ENCODE measurements around the gene SLC13A1. TPM values are rescaled to one million over a fixed set of nuclear protein-coding genes. Genes with fewer than 3 reads are reported as not detected.

SLC13A1 gene
- total RNA-seq, 1 experiment from 2014 or later: not detected

GRCh38 chr7:123126171-123126570 lies 73.6 kb downstream of the SLC13A1 start:
- H3K4me1 ChIP-seq (ENCODE audit: insufficient read depth, low read length, poor library complexity, severe bottlenecking): peaks cover 7% of the 10 kb centered on the region
- BruUV-seq (replicated peaks): no TSS peak
- DNase-seq (ENCODE audit: low spot score): no peak
- CTCF ChIA-PET: no interaction called here
- no peak overlapping the region for H3K27ac ChIP-seq (ENCODE audit: low read depth, low read length, poor library complexity, severe bottlenecking)
- intact Hi-C loops (cut with micrococcal nuclease; ENCODE audit: unreplicated experiment): no loop called here
- H3K4me3 ChIP-seq (ENCODE audit: low read depth, low read length, poor library complexity, severe bottlenecking): no peak overlapping the region
- POLR2A ChIA-PET (ENCODE audit: low non-redundant PET): no interaction called here
- H3K36me3 ChIP-seq (ENCODE audit: insufficient read depth, low read length, poor library complexity, severe bottlenecking): no peaks in the 10 kb centered on the region
- H3K9me3 ChIP-seq (ENCODE audit: low read depth, low read length, poor library complexity, severe bottlenecking): no peaks in the 10 kb centered on the region
- no peaks in the 10 kb centered on the region for H3K27me3 ChIP-seq (replicated peaks; ENCODE audit: insufficient read depth, low read depth, low read length, poor library complexity)
- no peak for TF ChIP-seq EZH2 (IDR thresholded peaks at IDR 0.05; ENCODE audit: borderline replicate concordance, low read depth, low read length, poor library complexity, severe bottlenecking)
- TF ChIP-seq CTCF (conservative IDR thresholded peaks at IDR 0.05; ENCODE audit: low read depth, low read length): no peak

- H3K9me3 ChIP-seq (ENCODE audit: low read depth, low read length, poor library complexity, severe bottlenecking): no peaks in the 10 kb centered on the region
- TF ChIP-seq EZH2 (IDR thresholded peaks at IDR 0.05; ENCODE audit: borderline replicate concordance, low read depth, low read length, poor library complexity, severe bottlenecking) (no peak), CTCF (conservative IDR thresholded peaks at IDR 0.05; ENCODE audit: low read depth, low read length) (no peak)
- no peak for DNase-seq (ENCODE audit: low spot score)
- peaks cover 16% of the 10 kb centered on the region for H3K4me1 ChIP-seq (ENCODE audit: insufficient read depth, low read length, poor library complexity, severe bottlenecking)
- no peak overlapping the region for H3K27ac ChIP-seq (ENCODE audit: low read depth, low read length, poor library complexity, severe bottlenecking)
- POLR2A ChIA-PET (ENCODE audit: low non-redundant PET): no interaction called here
- no peaks in the 10 kb centered on the region for H3K27me3 ChIP-seq (replicated peaks; ENCODE audit: insufficient read depth, low read depth, low read length, poor library complexity)
- no peak overlapping the region for H3K4me3 ChIP-seq (ENCODE audit: low read depth, low read length, poor library complexity, severe bottlenecking)
- CTCF ChIA-PET: no interaction called here
- no peaks in the 10 kb centered on the region for H3K36me3 ChIP-seq (ENCODE audit: insufficient read depth, low read length, poor library complexity, severe bottlenecking)
- BruUV-seq (replicated peaks): no TSS peak
- intact Hi-C loops (cut with micrococcal nuclease; ENCODE audit: unreplicated experiment): no loop called here
Measured at GRCh38 chr7:123125231-123125630, 74.5 kb downstream of the SLC13A1 start.

GRCh38 chr7:123122916-123123315 lies 76.9 kb downstream of the SLC13A1 start:
- DNase-seq (ENCODE audit: low spot score): no peak
- no peaks in the 10 kb centered on the region for H3K9me3 ChIP-seq (ENCODE audit: low read depth, low read length, poor library complexity, severe bottlenecking)
- H3K36me3 ChIP-seq (ENCODE audit: insufficient read depth, low read length, poor library complexity, severe bottlenecking): no peaks in the 10 kb centered on the region
- ChIA-PET CTCF (no interaction called here), POLR2A (ENCODE audit: low non-redundant PET) (no interaction called here)
- H3K27ac ChIP-seq (ENCODE audit: low read depth, low read length, poor library complexity, severe bottlenecking): no peak overlapping the region
- peaks cover 23% of the 10 kb centered on the region for H3K4me1 ChIP-seq (ENCODE audit: insufficient read depth, low read length, poor library complexity, severe bottlenecking)
- no TSS peak for BruUV-seq (replicated peaks)
- TF ChIP-seq EZH2 (IDR thresholded peaks at IDR 0.05; ENCODE audit: borderline replicate concordance, low read depth, low read length, poor library complexity, severe bottlenecking): no peak
- no peak for TF ChIP-seq CTCF (conservative IDR thresholded peaks at IDR 0.05; ENCODE audit: low read depth, low read length)
- no peaks in the 10 kb centered on the region for H3K27me3 ChIP-seq (replicated peaks; ENCODE audit: insufficient read depth, low read depth, low read length, poor library complexity)
- intact Hi-C loops (cut with micrococcal nuclease; ENCODE audit: unreplicated experiment): no loop called here
- H3K4me3 ChIP-seq (ENCODE audit: low read depth, low read length, poor library complexity, severe bottlenecking): no peak overlapping the region

All from A673 (cell line).